Astrocyte of the cerebellum (primary cell): ENCODE data around the gene PDE1C.

Experiments
- DNase-seq: peaks from one replicate; pipeline ENCODE4 v3.0.0-alpha.2; 2011; ENCODE audit warnings: low read depth
- H3K4me3 ChIP-seq: 2 replicates; pipeline ENCODE4 v1.5.1; 2011; ENCODE audit warnings: mild to moderate bottlenecking, low read depth, low read length, moderate library complexity
- CTCF ChIP-seq: IDR thresholded peaks from 2 replicates; pipeline ENCODE4 v1.5.1; 2012; ENCODE audit warnings: low read length, low read depth, moderate library complexity, mild to moderate bottlenecking; ENCODE audit errors: missing control alignments
- in situ Hi-C: cut with HindIII; loops from 2 replicates; pipeline ENCODE4 v1.10.0; 2017; ENCODE audit warnings: low sequenced_read_pairs

The PDE1C gene

DNA sequence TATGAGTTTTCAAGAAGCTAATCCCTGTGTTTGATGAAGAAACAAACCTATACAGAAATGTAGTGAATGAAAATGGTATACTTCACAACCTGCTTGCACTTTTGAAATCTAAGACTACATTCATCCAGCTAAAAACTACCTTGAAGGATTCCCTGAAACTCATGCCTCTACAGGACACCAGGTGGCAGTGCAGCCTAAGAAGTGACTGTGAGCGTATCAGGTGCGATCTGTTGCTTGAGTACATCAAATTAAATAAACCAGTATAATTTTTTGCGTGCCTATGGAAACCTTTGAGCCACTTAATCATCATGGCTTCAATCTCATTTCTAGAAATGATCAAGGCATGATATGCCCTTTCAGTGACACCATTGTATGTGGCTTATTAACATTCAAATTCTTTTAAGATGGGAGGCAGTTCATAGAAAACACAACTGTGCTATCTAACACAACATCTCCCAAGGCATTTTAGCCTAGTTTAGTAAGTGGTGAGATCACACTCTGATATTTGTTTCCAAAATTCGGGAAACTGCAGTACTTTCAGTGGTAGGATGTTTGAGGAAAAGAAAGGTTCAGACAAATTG, 325.8 kb downstream of the PDE1C start:
- in situ Hi-C loops, result loop anchor here (5.0 kb wide), 1 partner anchor 463 kb away; no protein-coding TSS in a partner anchor
- no peak overlapping the region for H3K4me3 ChIP-seq
- peak; percentile 74 for DNase-seq
- TF ChIP-seq CTCF, result peak; percentile 79

DNA sequence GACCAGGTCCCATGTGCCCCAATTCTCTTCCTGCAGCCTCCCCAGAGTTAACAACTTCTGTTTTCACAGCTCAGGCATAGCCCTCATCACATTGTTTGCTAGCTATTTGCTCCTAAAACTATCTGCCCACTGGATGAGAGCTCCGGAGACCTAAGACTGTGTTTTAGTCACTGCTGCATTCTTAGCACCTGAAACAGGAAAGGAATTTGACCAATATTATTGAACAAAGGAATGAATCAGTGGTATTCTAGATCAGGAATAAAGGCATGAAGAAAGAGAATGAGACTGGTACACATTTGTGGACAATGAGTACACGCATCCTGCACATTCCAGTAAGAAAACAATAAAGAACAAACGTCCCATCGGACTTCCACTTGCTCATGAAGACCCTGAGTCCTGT, 328.4 kb downstream of the PDE1C start:
- no peak for TF ChIP-seq CTCF
- H3K4me3 ChIP-seq, result no peak overlapping the region
- no peak for DNase-seq
- in situ Hi-C loops, result loop anchor here (5.0 kb wide), 1 partner anchor 465 kb away; no protein-coding TSS in a partner anchor

DNA sequence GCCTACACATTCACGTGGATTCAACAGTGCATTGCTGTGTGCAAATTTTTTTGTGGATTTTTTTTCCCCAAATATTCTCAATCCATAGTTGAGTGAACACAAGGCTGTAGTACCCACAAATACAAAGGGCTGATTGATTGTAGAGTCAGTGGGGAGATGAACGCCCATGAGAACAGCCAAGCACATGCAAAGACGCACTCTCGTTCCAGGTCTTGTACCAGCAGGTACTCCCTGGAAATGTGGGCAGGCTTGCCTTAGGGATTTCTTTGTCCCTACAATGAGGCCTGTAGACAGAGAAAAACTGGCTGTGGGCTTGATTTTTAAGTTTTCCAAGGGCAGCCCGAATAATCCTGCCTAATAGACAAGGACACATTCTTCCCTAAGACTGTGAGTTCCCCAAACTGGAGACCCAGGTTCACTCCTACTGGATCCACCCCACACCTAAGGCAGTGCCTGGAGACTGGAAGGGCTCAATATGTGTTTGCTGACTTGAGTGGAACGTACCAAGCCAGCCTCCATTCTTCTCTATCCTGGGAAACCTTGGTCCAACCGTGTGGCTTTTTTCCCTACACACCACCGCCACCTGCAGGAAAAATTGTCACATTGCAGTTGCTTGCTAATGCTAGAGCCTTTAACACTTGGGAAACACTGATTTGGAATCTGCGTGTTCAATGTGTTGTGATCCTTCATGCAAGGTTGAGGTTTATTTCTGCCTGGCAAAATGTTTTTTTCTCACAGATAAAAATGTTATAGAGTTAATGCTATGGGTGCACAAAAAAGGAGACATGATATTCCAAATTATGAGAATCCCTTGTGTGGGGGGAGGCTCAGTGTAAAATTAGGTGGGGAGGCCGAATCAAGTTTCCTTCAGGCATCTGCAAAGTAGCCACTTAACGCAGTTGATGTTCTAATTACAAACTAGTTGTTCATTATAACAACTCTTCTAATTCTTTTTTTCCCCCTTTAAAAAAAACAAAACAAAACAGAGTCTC, 333.9 kb downstream of the PDE1C start:
- H3K4me3 ChIP-seq, result no peak overlapping the region
- TF ChIP-seq CTCF, result peak; percentile 92
- DNase-seq, result peak; percentile 55
- in situ Hi-C loops, result no loop called here

DNA sequence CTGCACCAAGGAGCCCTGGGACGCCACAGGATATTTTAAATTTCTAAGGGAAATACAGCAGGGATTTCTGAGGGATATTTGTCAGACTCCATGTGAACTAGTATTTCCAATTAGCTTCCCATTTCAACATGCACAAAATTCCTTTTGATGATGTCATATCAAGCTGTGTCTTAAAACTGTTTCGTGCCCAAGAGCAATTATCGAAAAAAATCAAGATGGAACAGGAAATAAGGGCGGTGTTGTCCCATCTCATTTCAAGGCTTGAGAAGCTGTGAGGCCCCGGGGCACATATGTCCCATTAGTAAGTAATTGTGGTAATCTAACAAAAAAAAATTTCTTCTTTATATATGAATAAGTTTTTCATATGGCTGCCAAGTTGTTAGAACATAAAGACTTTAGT, 335.8 kb downstream of the PDE1C start:
- no peak overlapping the region for H3K4me3 ChIP-seq
- DNase-seq, result no peak
- no peak for TF ChIP-seq CTCF
- in situ Hi-C loops, result no loop called here

- in situ Hi-C loops, result no loop called here
- no peak for DNase-seq
- TF ChIP-seq CTCF, result no peak
- no peak overlapping the region for H3K4me3 ChIP-seq
These were observed 340.9 kb downstream of the PDE1C start for GRCh38 chr7:31729195-31729804.

- H3K4me3 ChIP-seq, result no peak overlapping the region
- DNase-seq, result no peak
- in situ Hi-C loops, result no loop called here
- no peak for TF ChIP-seq CTCF
These were observed 345.5 kb downstream of the PDE1C start for GRCh38 chr7:31724696-31725095.
